ENCODE results near the gene SGIP1. TPM values are rescaled to one million over a fixed set of nuclear protein-coding genes. Genes with fewer than 3 reads are reported as not detected.

The SGIP1 gene
- polyA plus RNA-seq (ENCODE audit: insufficient read length in 4 of 4) = 10 to 100 TPM; 10.3 to 17.9 (median 14.8) TPM

- DNase-seq (ENCODE audit: low read depth in 4 of 4, low spot score in 3 of 4) = peak in 1 of 4 donors; percentile 36
Observed at GRCh38 chr1:66533804-66534740, at the start of gene SGIP1. SGIP1 (plus strand) TSS chr1:66534153; CDS start chr1:66534359, 206 bp downstream.

GRCh38 chr1:66489151-66489550 lies 44.8 kb upstream of the SGIP1 start:
- no peak for DNase-seq (ENCODE audit: low read depth in 4 of 4, low spot score in 3 of 4)

- DNase-seq (ENCODE audit: low read depth in 4 of 4, low spot score in 3 of 4) = no peak
Observed at GRCh38 chr1:66489972-66490601, 43.9 kb upstream of the SGIP1 start.

GRCh38 chr1:66490816-66491215 lies 43.1 kb upstream of the SGIP1 start:
- DNase-seq (ENCODE audit: low read depth in 4 of 4, low spot score in 3 of 4) = no peak

GRCh38 chr1:66492424-66492823 lies 41.5 kb upstream of the SGIP1 start:
- no peak for DNase-seq (ENCODE audit: low read depth in 4 of 4, low spot score in 3 of 4)

- DNase-seq (ENCODE audit: low read depth in 4 of 4, low spot score in 3 of 4) = no peak
Observed at GRCh38 chr1:66493731-66494130, 40.2 kb upstream of the SGIP1 start.

GRCh38 chr1:66494482-66494881 lies 39.5 kb upstream of the SGIP1 start:
- DNase-seq (ENCODE audit: low read depth in 4 of 4, low spot score in 3 of 4) = no peak

- DNase-seq (ENCODE audit: low read depth in 4 of 4, low spot score in 3 of 4) = no peak
Observed at GRCh38 chr1:66495495-66495894, 38.5 kb upstream of the SGIP1 start.

GRCh38 chr1:66497910-66498309 lies 36.0 kb upstream of the SGIP1 start:
- DNase-seq (ENCODE audit: low read depth in 4 of 4, low spot score in 3 of 4) = no peak

- no peak for DNase-seq (ENCODE audit: low read depth in 4 of 4, low spot score in 3 of 4)
Observed at GRCh38 chr1:66500301-66500700, 33.7 kb upstream of the SGIP1 start.

- no peak for DNase-seq (ENCODE audit: low read depth in 4 of 4, low spot score in 3 of 4)
Observed at GRCh38 chr1:66502086-66502485, 31.9 kb upstream of the SGIP1 start.

- DNase-seq (ENCODE audit: low read depth in 4 of 4, low spot score in 3 of 4) = peak in 3 of 4 donors; percentile 12 to 29 (median 17)
Observed at GRCh38 chr1:66503841-66504470, 30.0 kb upstream of the SGIP1 start.

GRCh38 chr1:66505671-66506392 lies 28.1 kb upstream of the SGIP1 start:
- no peak for DNase-seq (ENCODE audit: low read depth in 4 of 4, low spot score in 3 of 4)

- DNase-seq (ENCODE audit: low read depth in 4 of 4, low spot score in 3 of 4) = no peak
Observed at GRCh38 chr1:66506393-66506687, 27.6 kb upstream of the SGIP1 start.

GRCh38 chr1:66506991-66507390 lies 27.0 kb upstream of the SGIP1 start:
- no peak for DNase-seq (ENCODE audit: low read depth in 4 of 4, low spot score in 3 of 4)

- no peak for DNase-seq (ENCODE audit: low read depth in 4 of 4, low spot score in 3 of 4)
Observed at GRCh38 chr1:66510407-66510806, 23.5 kb upstream of the SGIP1 start.

GRCh38 chr1:66511118-66511517 lies 22.8 kb upstream of the SGIP1 start:
- DNase-seq (ENCODE audit: low read depth in 4 of 4, low spot score in 3 of 4) = no peak

- DNase-seq (ENCODE audit: low read depth in 4 of 4, low spot score in 3 of 4) = no peak
Observed at GRCh38 chr1:66517959-66518358, 16.0 kb upstream of the SGIP1 start.

- no peak for DNase-seq (ENCODE audit: low read depth in 4 of 4, low spot score in 3 of 4)
Observed at GRCh38 chr1:66518654-66519053, 15.3 kb upstream of the SGIP1 start.

GRCh38 chr1:66519992-66520391 lies 14.0 kb upstream of the SGIP1 start:
- DNase-seq (ENCODE audit: low read depth in 4 of 4, low spot score in 3 of 4) = no peak

- DNase-seq (ENCODE audit: low read depth in 4 of 4, low spot score in 3 of 4) = no peak
Observed at GRCh38 chr1:66520655-66521054, 13.3 kb upstream of the SGIP1 start.

Data from left renal pelvis (tissue), 4 donors.